ENCODE results near the gene HMMR.

GRCh38 chr5:163504079-163504931, 43.9 kb downstream of the HMMR start:
- TF ChIP-seq JUND (IDR thresholded peaks at IDR 0.05; ENCODE audit: borderline replicate concordance, low read depth, low read length), result no peak
- no peak for TF ChIP-seq JUND (tag; IDR thresholded peaks at IDR 0.05; ENCODE audit: borderline replicate concordance, low read depth, low read length)
- TF ChIP-seq ZNF696 (CRISPR knock-in tag; conservative IDR thresholded peaks at IDR 0.05), result no peak
- no peak for TF ChIP-seq NR2C2 (CRISPR knock-in tag; IDR thresholded peaks at IDR 0.05)
- TF ChIP-seq NR2C2 (tag; IDR thresholded peaks at IDR 0.05), result no peak
- no peak for TF ChIP-seq NFATC3 (IDR thresholded peaks at IDR 0.05)
- TF ChIP-seq HNRNPUL1 (IDR thresholded peaks at IDR 0.05; ENCODE audit: low read length), result no peak
- no peak for TF ChIP-seq ARHGAP35 (IDR thresholded peaks at IDR 0.05; ENCODE audit: partially characterized antibody)

Measured in K562 (cell line).